BLaER1 (cell line): Measurements from ENCODE around the gene PACRGL.
"Not testable (repeated sequence)": the region's sequence is repeated elsewhere in the genome, so short reads cannot be mapped to it uniquely, and the experiment has no call there.

Experiments
- H3K27ac ChIP-seq: shearing (Covaris generic); formaldehyde crosslinking; 2 replicates; pipeline ENCODE4 v1.8.1; 2022
- H3K27me3 ChIP-seq: shearing (Covaris generic); formaldehyde crosslinking; 2 replicates; pipeline ENCODE4 v1.8.1; 2022
- H3K36me3 ChIP-seq: shearing (Covaris generic); formaldehyde crosslinking; 2 replicates; pipeline ENCODE4 v1.8.1; 2022
- H3K4me1 ChIP-seq: shearing (Covaris generic); formaldehyde crosslinking; 2 replicates; pipeline ENCODE4 v1.8.1; 2022
- H3K4me2 ChIP-seq: shearing (Covaris generic); formaldehyde crosslinking; 2 replicates; pipeline ENCODE4 v1.8.1; 2022
- H3K4me3 ChIP-seq: shearing (Covaris generic); formaldehyde crosslinking; 2 replicates; pipeline ENCODE4 v1.8.1; 2022
- H3K9ac ChIP-seq: shearing (Covaris generic); formaldehyde crosslinking; 2 replicates; pipeline ENCODE4 v1.8.1; 2022
- H3K9me3 ChIP-seq: shearing (Covaris generic); formaldehyde crosslinking; 2 replicates; pipeline ENCODE4 v1.8.1; 2022
- H4K20me1 ChIP-seq: shearing (Covaris generic); formaldehyde crosslinking; 2 replicates; pipeline ENCODE4 v1.8.1; 2022
- Cebpa-rat ChIP-seq: shearing (Covaris generic); IDR thresholded peaks from 2 replicates; pipeline ENCODE4 v1.8.1; 2022

Gene PACRGL

DNA sequence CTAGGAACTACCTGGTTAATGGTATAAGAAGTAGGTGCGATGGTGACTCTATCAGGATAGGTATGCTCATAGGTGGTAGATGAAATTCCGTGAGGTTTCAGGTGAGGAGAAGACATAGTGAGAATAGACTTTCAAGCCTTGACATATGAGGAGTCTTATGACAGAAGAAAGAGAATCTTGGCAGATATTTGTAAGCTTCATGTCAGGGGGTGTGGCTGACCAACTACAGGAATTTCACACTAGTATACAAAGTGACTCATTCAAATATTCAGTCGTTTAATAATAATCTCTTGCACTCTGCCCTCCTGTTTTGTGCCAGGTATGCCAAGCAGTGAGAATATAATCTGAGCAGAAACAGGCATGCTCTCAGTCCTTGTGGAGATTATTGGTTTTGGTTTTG is 22.8 kb downstream of the PACRGL start:
- Histone ChIP-seq H3K27me3 (no peaks in the 10 kb centered on the region), H3K4me1 (no peaks in the 10 kb centered on the region), H3K36me3 (peaks cover 84% of the 10 kb centered on the region), H4K20me1 (no peaks in the 10 kb centered on the region), H3K4me3 (no peak overlapping the region), H3K4me2 (no peak overlapping the region), H3K9me3 (peaks cover 30% of the 10 kb centered on the region), H3K27ac (no peak overlapping the region), H3K9ac (no peak overlapping the region)
- TF ChIP-seq Cebpa-rat, result no peak

DNA sequence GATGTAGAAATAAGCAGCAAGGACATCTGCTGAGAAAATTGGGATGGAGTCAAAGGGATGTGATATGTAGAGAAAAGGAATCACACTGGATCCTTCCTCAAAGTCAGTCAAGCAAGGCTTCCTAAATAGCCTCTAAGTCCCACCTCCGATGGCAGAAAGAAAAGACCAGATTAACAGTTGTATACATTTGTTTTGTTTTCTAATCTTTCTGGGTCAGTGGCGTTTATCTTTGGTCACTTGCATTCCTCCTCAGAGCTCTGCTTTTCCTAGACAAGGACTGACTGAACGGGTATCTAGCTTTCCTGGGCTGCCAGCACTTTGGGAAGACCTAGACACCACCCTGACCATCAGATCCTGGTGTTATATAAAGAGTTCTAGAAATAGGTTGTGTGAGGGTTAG is 23.2 kb downstream of the PACRGL start:
- Histone ChIP-seq H3K4me3 (no peak overlapping the region), H3K27ac (no peak overlapping the region), H3K36me3 (peaks cover 84% of the 10 kb centered on the region), H3K4me1 (no peaks in the 10 kb centered on the region), H4K20me1 (no peaks in the 10 kb centered on the region), H3K9me3 (peaks cover 29% of the 10 kb centered on the region), H3K4me2 (no peak overlapping the region), H3K27me3 (no peaks in the 10 kb centered on the region), H3K9ac (no peak overlapping the region)
- no peak for TF ChIP-seq Cebpa-rat

DNA sequence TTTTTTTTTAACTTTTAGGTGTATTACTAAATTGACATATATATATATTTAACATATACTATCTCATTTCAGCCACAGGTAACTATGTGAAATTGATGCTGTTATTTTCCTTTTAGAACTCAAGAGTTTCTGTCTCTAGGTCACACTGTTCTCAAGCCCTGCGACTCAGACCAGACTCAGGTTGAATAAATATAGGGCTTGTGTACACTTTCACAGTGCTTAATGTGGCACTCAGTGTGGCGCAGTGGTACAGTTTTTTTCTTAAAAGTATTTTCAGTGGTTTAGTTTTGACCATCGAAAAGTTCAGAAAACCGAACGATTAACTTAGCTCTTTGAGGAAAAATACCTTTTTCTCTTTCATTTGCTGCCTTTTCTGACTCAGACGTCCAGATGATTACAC is 24.7 kb downstream of the PACRGL start:
- Histone ChIP-seq H4K20me1 (no peaks in the 10 kb centered on the region), H3K27ac (no peak overlapping the region), H3K4me2 (no peak overlapping the region), H3K4me3 (no peak overlapping the region), H3K4me1 (no peaks in the 10 kb centered on the region), H3K9me3 (peaks cover 27% of the 10 kb centered on the region), H3K27me3 (no peaks in the 10 kb centered on the region), H3K9ac (no peak overlapping the region), H3K36me3 (peaks cover 85% of the 10 kb centered on the region)
- no peak for TF ChIP-seq Cebpa-rat

DNA sequence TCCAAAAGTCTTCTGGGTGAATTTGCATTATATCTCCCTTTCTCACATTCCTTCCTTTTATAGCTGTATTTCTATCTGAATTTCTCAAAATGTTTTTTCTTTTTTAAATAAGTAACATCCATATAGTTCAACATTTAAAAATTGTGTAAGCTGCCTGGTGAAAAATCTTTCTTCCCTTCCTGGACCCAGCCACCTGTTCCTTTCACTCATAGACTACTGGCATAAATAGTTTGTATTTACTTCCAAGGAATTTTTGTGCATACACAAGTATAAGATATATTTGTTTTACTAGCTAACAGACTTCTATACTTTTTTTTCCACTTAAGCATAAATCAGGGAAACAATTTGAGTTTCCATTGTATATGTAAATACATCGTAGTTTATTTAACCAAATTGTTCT is 35.7 kb downstream of the PACRGL start:
- no peaks in the 10 kb centered on the region for H3K4me1 ChIP-seq
- TF ChIP-seq Cebpa-rat, result no peak
- no peak overlapping the region for H3K4me3 ChIP-seq
- peaks cover 36% of the 10 kb centered on the region for H3K9me3 ChIP-seq
- H4K20me1 ChIP-seq, result no peaks in the 10 kb centered on the region
- H3K36me3 ChIP-seq, result peaks cover 71% of the 10 kb centered on the region
- no peak overlapping the region for H3K27ac ChIP-seq
- H3K4me2 ChIP-seq, result no peak overlapping the region
- H3K27me3 ChIP-seq, result no peaks in the 10 kb centered on the region
- no peak overlapping the region for H3K9ac ChIP-seq

DNA sequence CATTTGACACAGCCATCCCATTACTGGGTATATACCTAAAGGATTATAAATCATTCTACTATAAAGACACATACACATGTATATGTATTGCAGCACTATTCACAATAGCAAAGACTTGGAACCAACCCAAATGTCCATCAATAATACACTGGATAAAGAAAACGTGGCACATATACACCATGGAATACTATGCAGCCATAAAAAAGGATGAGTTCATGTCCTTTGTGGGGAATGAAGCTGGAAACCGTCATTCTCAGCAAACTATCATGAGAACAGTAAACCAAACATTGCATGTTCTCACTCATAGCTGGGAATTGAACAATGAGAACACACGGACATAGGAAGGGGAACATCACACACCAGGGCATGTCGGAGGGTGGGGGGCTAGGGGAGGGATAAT is 45.7 kb downstream of the PACRGL start:
- H3K27ac ChIP-seq, H3K4me3 ChIP-seq, H3K9ac ChIP-seq, H3K36me3 ChIP-seq, H3K27me3 ChIP-seq, H3K4me2 ChIP-seq, H3K9me3 ChIP-seq, H4K20me1 ChIP-seq, H3K4me1 ChIP-seq: not testable (repeated sequence)

DNA sequence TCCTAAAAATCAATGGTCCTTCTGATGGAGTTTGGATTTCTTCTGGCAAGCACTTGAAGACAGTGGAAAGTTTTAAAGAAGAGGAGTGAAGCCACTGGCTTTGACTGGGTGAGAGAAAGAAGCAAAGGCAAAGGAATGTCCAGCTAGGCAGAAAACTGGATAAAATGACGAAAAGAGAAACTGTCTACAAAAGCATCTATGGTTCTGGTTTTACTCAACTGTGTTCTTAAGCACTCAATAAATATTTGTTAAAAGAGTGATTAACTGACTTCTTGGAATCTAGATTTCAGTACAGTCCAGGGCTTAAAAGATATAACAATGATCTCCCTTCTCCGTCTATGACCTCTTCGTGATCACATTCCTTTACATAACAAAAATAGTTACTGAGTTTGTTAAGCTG is 52.4 kb downstream of the PACRGL start:
- Histone ChIP-seq H3K9ac (no peak overlapping the region), H3K36me3 (peaks cover 4% of the 10 kb centered on the region; the same call in 1 of the 2 replicates), H3K4me3 (no peak overlapping the region), H4K20me1 (no peaks in the 10 kb centered on the region), H3K27ac (no peak overlapping the region), H3K4me1 (no peaks in the 10 kb centered on the region), H3K27me3 (no peaks in the 10 kb centered on the region), H3K9me3 (no peaks in the 10 kb centered on the region), H3K4me2 (no peak overlapping the region)
- no peak for TF ChIP-seq Cebpa-rat

DNA sequence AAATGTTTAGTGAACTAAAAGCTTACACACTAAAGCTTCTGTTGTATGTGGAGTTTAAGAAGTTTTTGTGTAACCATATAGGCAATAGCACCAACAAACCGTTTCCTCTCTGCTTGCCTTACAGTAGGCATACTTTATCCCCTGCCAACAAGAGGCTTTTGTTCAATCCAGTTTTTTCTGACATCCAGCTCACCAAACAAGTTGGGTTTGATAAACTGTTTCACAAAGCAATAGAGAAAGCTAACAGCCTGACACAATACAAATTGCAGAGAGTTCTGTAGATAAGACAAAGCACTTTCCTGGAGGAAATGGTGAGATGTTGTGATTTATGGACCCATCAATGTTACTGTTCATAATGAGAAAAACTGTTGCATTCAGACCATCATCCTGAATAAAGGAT is 53.8 kb downstream of the PACRGL start:
- Histone ChIP-seq H3K9me3 (no peaks in the 10 kb centered on the region), H3K36me3 (peaks cover 4% of the 10 kb centered on the region; the same call in 1 of the 2 replicates), H3K4me3 (no peak overlapping the region), H3K27me3 (no peaks in the 10 kb centered on the region), H3K9ac (no peak overlapping the region), H3K4me2 (no peak overlapping the region), H3K27ac (no peak overlapping the region), H3K4me1 (no peaks in the 10 kb centered on the region), H4K20me1 (no peaks in the 10 kb centered on the region)
- TF ChIP-seq Cebpa-rat, result no peak

DNA sequence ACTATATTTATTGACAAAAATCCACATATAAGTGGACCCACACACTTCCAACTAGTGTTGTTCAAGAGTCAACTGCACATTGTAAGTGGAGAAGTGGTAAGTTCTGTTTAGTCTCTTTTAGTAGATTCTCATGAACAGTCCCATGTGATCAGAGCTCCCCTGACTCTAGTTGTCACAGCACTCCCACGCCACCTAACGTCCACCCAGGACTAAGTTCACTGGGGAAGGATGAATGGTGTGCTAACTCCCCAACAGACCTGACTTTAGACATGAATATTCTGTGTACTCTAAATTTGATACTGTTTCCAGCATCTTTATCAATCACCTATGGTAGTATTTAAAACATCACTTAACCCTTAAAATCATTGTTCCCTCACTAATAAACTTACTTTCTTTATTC is 59.8 kb downstream of the PACRGL start:
- Histone ChIP-seq H4K20me1 (no peaks in the 10 kb centered on the region), H3K36me3 (no peaks in the 10 kb centered on the region), H3K4me2 (no peak overlapping the region), H3K27ac (no peak overlapping the region), H3K9me3 (no peaks in the 10 kb centered on the region), H3K4me1 (no peaks in the 10 kb centered on the region), H3K9ac (no peak overlapping the region), H3K27me3 (no peaks in the 10 kb centered on the region), H3K4me3 (no peak overlapping the region)
- no peak for TF ChIP-seq Cebpa-rat

DNA sequence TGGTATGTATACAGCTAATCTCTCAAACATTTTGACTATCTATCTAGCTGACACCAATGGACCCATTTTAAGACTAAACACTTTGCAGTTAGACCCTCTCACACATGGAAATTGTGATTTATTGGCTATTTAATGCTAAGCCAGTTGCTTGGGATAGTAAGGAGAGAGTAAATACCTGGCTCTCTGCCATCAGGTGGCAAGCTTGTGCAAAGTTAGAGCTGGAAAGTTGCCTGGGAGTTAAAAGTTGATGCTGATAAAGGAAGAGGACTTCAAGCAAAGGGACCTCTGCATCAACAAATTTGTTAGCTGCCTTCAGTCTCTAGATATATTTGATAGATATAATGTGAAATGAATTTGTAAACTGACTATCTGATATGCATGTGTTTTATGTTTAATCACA is 61.1 kb downstream of the PACRGL start:
- H3K4me1 ChIP-seq, result no peaks in the 10 kb centered on the region
- no peak overlapping the region for H3K4me3 ChIP-seq
- no peaks in the 10 kb centered on the region for H3K36me3 ChIP-seq
- TF ChIP-seq Cebpa-rat, result no peak
- H4K20me1 ChIP-seq, result no peaks in the 10 kb centered on the region
- H3K9me3 ChIP-seq, result no peaks in the 10 kb centered on the region
- H3K27me3 ChIP-seq, result no peaks in the 10 kb centered on the region
- H3K4me2 ChIP-seq, result no peak overlapping the region
- H3K9ac ChIP-seq, result no peak overlapping the region
- no peak overlapping the region for H3K27ac ChIP-seq

DNA sequence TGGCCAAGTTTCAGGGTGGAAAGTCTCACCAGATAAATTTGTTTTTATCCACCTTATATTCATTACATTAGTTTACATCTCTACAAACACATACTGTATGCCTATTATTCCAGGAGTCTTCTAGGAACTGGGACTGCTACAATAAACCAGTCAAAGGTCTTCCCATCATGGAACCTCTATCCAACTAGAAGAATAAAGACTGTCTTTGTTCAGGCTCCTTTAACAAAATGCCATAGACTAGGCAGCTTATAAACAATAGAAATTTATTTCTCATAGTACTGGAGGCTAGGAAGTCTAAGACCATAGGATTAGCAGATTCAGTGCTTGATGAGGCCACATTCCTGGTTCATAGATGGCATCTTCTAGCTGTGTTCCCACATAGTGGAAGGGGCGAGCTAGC is 61.6 kb downstream of the PACRGL start:
- Histone ChIP-seq H3K9me3 (no peaks in the 10 kb centered on the region), H3K4me2 (no peak overlapping the region), H3K27me3 (no peaks in the 10 kb centered on the region), H3K4me1 (no peaks in the 10 kb centered on the region), H3K9ac (no peak overlapping the region), H4K20me1 (no peaks in the 10 kb centered on the region), H3K4me3 (no peak overlapping the region), H3K27ac (no peak overlapping the region), H3K36me3 (no peaks in the 10 kb centered on the region)
- TF ChIP-seq Cebpa-rat, result no peak

DNA sequence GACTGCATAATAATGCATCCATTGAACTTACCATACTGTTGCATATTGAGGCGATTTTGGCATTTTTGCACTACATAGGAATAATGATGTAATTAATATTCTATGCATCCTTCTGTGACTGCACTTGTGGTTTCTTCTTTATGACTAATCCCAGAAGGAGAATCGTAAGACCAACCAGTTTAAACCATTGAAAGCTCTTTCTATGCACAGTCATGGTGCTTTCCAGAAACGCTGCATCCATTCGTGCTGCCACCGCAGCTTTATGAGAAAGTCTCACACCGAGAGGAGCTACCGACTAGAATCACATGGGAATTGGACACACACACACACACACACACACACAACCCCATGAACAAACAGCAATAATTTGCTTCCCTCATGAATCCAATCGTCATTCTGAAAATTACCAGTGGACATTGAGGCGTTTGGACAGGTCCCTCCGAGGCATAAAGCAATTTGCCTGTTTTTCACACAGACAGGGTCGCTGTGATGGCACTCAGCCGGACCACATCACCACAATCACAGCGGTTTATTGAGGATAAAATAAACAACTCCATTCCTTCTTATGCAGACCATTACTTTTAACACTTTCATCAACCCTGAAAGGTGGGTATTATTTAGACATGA is 64.2 kb downstream of the PACRGL start:
- no peaks in the 10 kb centered on the region for H3K27me3 ChIP-seq
- no peaks in the 10 kb centered on the region for H3K36me3 ChIP-seq
- H3K9ac ChIP-seq, result no peak overlapping the region
- no peaks in the 10 kb centered on the region for H3K4me1 ChIP-seq
- no peaks in the 10 kb centered on the region for H4K20me1 ChIP-seq
- no peak overlapping the region for H3K4me2 ChIP-seq
- no peak overlapping the region for H3K4me3 ChIP-seq
- TF ChIP-seq Cebpa-rat, result no peak
- H3K27ac ChIP-seq, result no peak overlapping the region
- no peaks in the 10 kb centered on the region for H3K9me3 ChIP-seq
